Heart right ventricle (tissue), 16 donors: ENCODE measurements around the gene PDCL3. TPM values are rescaled to one million over a fixed set of nuclear protein-coding genes. Genes with fewer than 3 reads are reported as not detected.

Source experiments
- ATAC-seq, 8 donors: fragments of 200-7000 bp; cut with Tn5 transposase; one replicate each; pipeline ENCODE4 v1.9.1; 2020; ENCODE audit warnings: mild to moderate bottlenecking in 8 of 8, moderate library complexity in 8 of 8, moderate number of reproducible peaks in 1 of 8
- DNase-seq, 2 donors: peaks; one replicate each; pipeline ENCODE4 v3.0.0-alpha.2; 2020
- H3K27ac ChIP-seq, 10 donors: fragments of 200-600 bp; sonication (generic) in 2 of 10; one replicate each; pipeline versions ENCODE4 v1.5.0 to v1.8.0; 2020 to 2022; ENCODE audit warnings: mild to moderate bottlenecking in 3 of 10
- H3K27me3 ChIP-seq, 7 donors: fragments of 200-600 bp; one replicate each; pipeline ENCODE4 v1.8.0; 2021 to 2022; ENCODE audit warnings: mild to moderate bottlenecking in 2 of 7
- H3K36me3 ChIP-seq, 9 donors: fragments of 200-600 bp; sonication (generic) in 1 of 9; one replicate each; pipeline versions ENCODE4 v1.5.0 to v1.8.0; 2020 to 2022; ENCODE audit warnings: mild to moderate bottlenecking in 2 of 9
- H3K4me1 ChIP-seq, 9 donors: fragments of 200-600 bp; sonication (generic) in 1 of 9; one replicate each; pipeline versions ENCODE4 v1.5.0 to v1.8.0; 2020 to 2022; ENCODE audit warnings: mild to moderate bottlenecking in 4 of 9
- H3K4me3 ChIP-seq, 10 donors: fragments of 200-600 bp; sonication (generic) in 2 of 10; one replicate each; pipeline versions ENCODE4 v1.5.0 to v1.8.0; 2020 to 2022; ENCODE audit warnings: mild to moderate bottlenecking in 7 of 10, moderate library complexity in 2 of 10
- H3K9me3 ChIP-seq, 11 donors: fragments of 200-600 bp in 10 of 11; sonication (generic) in 2 of 11; one replicate each; pipeline versions ENCODE4 v1.5.0 to v1.8.0; 2013 to 2022; ENCODE audit warnings: mild to moderate bottlenecking in 2 of 11, control low read depth in 1 of 11, moderate library complexity in 1 of 11
- WGBS, 2 donors: extraction: QIAGEN DNeasy Blood & Tissue Kit; methylation state at CpG; one replicate each; pipeline ENCODE4 v1.1.7; 2013; ENCODE audit warnings: inconsistent platforms in 1 of 2; 5-methylcytosine and 5-hydroxymethylcytosine counted together
- intact Hi-C, 10 donors: fragments of 100-400 bp; cut with DNase I; formaldehyde crosslinking; loops; one replicate each; pipeline versions ENCODE4 v1.11.1 to v1.14.2; 2022
- polyA plus RNA-seq, 2 donors: library from polyadenylated mRNA; stranded (reverse); fragments of 200-250 nt; gene quantifications; one replicate each; pipeline ENCODE4 v1.2.3, GENCODE V29; 2013
- total RNA-seq, 10 donors: library from RNA; stranded (reverse); fragmentation: NEBNext Ultra II Directional in 3 of 10; extraction: Animal tissue kit (Norgen Biotek cat#: 25700) in 3 of 10; gene quantifications; one replicate each; pipeline versions ENCODE4 v1.2.1 to v1.2.4, GENCODE V29; 2021 to 2023
- TF ChIP-seq, protein P1 (sequence below), 9 donors: fragments of 200-600 bp; sonication (generic) in 2 of 9; IDR thresholded peaks; one replicate each; pipeline versions ENCODE4 v1.5.0 to v1.8.0; 2021 to 2022; ENCODE audit warnings: antibody characterized with exemption in 9 of 9, mild to moderate bottlenecking in 5 of 9, moderate library complexity in 1 of 9
- donor health status: Arrhythmogenic right ventricular cardiomyopathy.
- donor health status: ischemic (EF 13 %, LVEDD 7.1; RV severe dilation, severe dysfunction).
- donor health status: healthy with polysubstance abuse.
- donor health status: DM: no; HTN: yes; CAD: no.
- donor health status: DM: no; HTN: no; CAD: no.
- donor health status: ischemic (EF 25% LVEDD 6.9; RV normal size, moderate dysfunction).
- donor health status: ischemic (EF 25% LVEDD 5.7; RV mildly dilated, moderate dysfunction).
- donor health status: healthy.
- donor health status: DM: yes; HTN: yes; CAD: no.
- donor health status: Ischemic cardiomyopathy.
- donor health status: ischemic (EF 35%, LVEDD 5.7; RV mildly dilated, moderate dysfunction).
- donor health status: nonischemic (EF 11% LVEDD 7.7; RV severe dilation, severe dysfunction).
- donor health status: DM: yes; HTN: yes; CAD: no.
- donor health status: PGD.
- donor health status: ischemic (EF 29% LVEDD 5.4; RV normal size, mild dysfunction).
- donor health status: nonischemic (EF 23%, LVEDD 6.1; RV moderate dilation, normal function).

Gene PDCL3
- total and polyA plus RNA-seq, 12 donors, result 17.0 to 30.0 (median 23.4) TPM

DNA sequence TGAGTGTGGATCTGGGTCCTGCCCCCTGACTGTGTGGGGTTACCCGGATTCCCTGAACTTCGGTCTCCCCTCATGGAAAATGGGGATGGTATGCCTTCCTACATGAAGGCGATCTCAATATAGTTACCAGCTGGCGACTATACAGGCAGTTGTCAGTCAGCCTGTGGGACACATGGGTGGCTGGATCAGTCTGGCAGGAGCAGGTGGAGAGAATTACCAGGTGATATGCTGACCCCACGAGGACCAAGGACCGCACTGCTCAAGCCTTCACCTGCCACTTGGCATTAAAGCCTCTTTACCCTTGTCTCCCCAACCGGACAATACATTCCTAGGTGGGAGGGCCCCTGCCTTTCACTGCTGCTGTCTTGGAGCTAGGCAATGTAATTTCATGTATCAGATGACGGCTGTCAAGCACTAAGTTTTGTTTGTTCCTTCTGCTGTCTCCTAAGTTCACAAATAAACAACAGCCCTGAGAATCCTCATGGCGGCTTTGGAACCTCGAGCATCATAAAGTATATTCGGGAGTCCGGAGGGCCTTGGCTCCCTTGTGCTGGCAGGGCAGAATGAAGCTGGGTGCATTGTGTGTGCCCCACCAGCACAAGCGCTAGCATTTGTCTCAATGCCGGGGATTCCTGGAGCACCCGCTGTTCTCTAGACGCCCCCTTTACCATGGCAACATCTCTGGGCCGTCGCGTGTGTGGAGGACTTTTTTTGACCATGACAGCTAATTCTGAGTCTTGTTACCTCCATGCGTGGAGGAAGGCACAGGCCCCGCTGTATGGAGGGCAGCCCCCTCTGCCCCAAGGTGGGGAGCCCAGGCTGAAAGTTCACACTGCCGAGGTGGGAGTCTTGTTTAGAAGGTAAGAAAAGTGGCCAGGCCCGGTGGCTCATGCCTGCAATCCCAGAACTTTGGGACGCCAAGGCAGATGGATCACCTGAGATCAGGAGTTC is 48.6 kb downstream of the PDCL3 start:
- intact Hi-C loops, result loop anchor here in 6 of 10 donors (5.0 to 10.0 kb wide), 6 partner anchors 113 to 376 kb away; no protein-coding TSS in a partner anchor
- Histone ChIP-seq H3K27me3 (no peaks in the 10 kb centered on the region), H3K36me3 (no peaks in the 10 kb centered on the region), H3K4me3 (no peak overlapping the region), H3K4me1 (no peaks in the 10 kb centered on the region), H3K9me3 (no peaks in the 10 kb centered on the region), H3K27ac (no peak overlapping the region)
- TF ChIP-seq, protein P1, sequence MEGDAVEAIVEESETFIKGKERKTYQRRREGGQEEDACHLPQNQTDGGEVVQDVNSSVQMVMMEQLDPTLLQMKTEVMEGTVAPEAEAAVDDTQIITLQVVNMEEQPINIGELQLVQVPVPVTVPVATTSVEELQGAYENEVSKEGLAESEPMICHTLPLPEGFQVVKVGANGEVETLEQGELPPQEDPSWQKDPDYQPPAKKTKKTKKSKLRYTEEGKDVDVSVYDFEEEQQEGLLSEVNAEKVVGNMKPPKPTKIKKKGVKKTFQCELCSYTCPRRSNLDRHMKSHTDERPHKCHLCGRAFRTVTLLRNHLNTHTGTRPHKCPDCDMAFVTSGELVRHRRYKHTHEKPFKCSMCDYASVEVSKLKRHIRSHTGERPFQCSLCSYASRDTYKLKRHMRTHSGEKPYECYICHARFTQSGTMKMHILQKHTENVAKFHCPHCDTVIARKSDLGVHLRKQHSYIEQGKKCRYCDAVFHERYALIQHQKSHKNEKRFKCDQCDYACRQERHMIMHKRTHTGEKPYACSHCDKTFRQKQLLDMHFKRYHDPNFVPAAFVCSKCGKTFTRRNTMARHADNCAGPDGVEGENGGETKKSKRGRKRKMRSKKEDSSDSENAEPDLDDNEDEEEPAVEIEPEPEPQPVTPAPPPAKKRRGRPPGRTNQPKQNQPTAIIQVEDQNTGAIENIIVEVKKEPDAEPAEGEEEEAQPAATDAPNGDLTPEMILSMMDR (IDR thresholded peaks at IDR 0.05), result no peak
- 92 to 94% methylated on average over 24 of the region's 24 CpGs for WGBS, 2 donors
- ATAC-seq, result no peak
- no peak for DNase-seq

DNA sequence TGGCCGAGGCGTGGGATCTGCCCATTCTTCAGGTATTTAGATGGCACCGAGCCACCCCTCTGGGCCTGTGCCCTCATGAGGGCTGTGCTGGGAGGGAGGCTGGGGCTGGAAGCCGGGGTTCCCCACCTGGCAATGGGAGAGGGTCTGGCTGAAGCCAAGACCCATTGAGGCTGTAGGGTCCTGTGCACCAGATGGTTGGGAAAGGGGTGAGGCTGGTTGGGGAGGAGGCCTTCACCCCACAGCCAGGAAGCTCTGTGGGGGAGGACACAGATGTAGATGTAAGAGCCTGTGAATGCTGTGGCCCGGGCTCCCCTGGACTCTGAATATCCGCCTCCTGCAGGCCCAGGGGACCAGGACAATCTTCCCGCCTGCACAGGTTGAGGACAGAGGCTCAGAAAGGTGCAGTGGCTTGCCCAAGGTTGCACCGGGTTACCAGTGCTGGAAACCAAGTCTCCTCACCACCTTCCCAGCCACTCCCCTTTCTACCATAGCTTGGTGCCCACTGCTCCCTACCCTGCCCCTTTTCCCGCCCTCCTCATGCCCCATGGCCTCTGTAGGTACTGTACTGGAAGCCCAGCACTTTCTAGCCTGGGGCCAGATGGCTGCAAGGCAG is 49.7 kb downstream of the PDCL3 start:
- no peaks in the 10 kb centered on the region for H3K9me3 ChIP-seq
- H3K36me3 ChIP-seq, result no peaks in the 10 kb centered on the region
- no peaks in the 10 kb centered on the region for H3K4me1 ChIP-seq
- H3K4me3 ChIP-seq, result no peak overlapping the region
- TF ChIP-seq, protein P1 (IDR thresholded peaks at IDR 0.05), result no peak
- intact Hi-C loops, result loop anchor here in 6 of 10 donors (5.0 to 10.0 kb wide), 6 partner anchors 112 to 375 kb away; no protein-coding TSS in a partner anchor
- ATAC-seq (no peak), DNase-seq (no peak)
- no peak overlapping the region for H3K27ac ChIP-seq
- H3K27me3 ChIP-seq, result no peaks in the 10 kb centered on the region
- 93 to 96% methylated on average over 9 of the region's 9 CpGs for WGBS, 2 donors

DNA sequence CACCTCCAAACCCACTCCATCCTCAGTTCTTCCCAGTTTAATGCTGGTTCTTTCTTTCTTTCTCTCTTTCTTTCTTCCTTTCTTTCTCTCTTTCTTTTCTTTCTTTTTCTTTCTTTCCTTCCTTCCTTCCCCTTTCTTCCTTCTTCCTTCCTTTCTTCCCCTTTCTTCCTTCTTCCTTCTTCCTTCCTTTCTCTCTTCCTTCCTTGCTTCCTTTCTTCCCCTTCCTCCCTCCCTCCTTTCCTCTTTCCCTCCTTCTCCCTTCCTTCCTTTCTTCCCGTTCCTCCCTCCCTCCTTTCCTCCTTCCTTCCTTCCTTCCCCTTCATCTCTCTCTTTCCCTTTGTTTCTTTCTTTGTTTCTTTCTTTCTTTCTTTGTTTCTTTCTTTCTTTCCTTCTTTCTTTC is 50.9 kb downstream of the PDCL3 start:
- Histone ChIP-seq H3K27me3 (no peaks in the 10 kb centered on the region), H3K4me1 (no peaks in the 10 kb centered on the region), H3K9me3 (no peaks in the 10 kb centered on the region), H3K27ac (no peak overlapping the region), H3K4me3 (no peak overlapping the region), H3K36me3 (no peaks in the 10 kb centered on the region)
- WGBS, 2 donors, result 66 to 68% methylated on average over 1 of the region's 1 CpG
- no peak for ATAC-seq
- intact Hi-C loops, result loop anchor here in 6 of 10 donors (5.0 to 10.0 kb wide), 6 partner anchors 111 to 374 kb away; no protein-coding TSS in a partner anchor
- DNase-seq, result no peak
- TF ChIP-seq, protein P1 (IDR thresholded peaks at IDR 0.05), result no peak

DNA sequence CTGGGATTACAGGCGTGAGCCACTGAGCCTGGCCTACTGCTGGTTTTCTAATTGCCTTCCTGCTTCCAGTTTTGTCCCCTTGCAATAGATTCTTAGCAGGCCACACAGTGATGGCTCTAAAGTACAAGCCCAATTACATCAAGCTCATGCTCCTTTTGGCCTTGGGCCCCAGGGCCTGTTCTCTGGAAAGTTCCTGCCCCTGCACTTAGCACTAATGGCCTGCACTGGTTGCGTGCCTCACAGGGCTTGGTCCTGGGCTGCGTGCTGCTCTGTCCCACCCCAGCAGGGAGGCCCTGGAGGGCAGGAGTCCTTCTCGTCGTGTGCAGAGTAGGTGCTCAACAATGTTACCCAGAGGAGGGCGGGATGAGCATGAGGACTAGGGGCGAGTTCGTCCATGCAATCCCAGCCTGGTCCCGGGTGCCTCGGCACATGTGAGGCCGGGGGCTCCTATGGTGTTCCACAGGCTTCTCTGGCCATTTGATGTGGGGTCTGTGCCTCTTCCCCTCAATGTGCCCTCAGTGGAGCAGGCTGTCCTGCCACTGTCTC is 51.7 kb downstream of the PDCL3 start:
- no peak overlapping the region for H3K27ac ChIP-seq
- H3K36me3 ChIP-seq, result no peaks in the 10 kb centered on the region
- H3K27me3 ChIP-seq, result no peaks in the 10 kb centered on the region
- TF ChIP-seq, protein P1 (IDR thresholded peaks at IDR 0.05), result no peak
- DNase-seq (no peak), ATAC-seq (no peak)
- H3K4me1 ChIP-seq, result no peaks in the 10 kb centered on the region
- H3K9me3 ChIP-seq, result no peaks in the 10 kb centered on the region
- 92 to 94% methylated on average over 11 of the region's 11 CpGs for WGBS, 2 donors
- intact Hi-C loops, result loop anchor here in 6 of 10 donors (5.0 to 10.0 kb wide), 6 partner anchors 110 to 373 kb away; no protein-coding TSS in a partner anchor
- no peak overlapping the region for H3K4me3 ChIP-seq
